ENCODE measurements around the gene ODF2L.

- TF ChIP-seq, protein P1, sequence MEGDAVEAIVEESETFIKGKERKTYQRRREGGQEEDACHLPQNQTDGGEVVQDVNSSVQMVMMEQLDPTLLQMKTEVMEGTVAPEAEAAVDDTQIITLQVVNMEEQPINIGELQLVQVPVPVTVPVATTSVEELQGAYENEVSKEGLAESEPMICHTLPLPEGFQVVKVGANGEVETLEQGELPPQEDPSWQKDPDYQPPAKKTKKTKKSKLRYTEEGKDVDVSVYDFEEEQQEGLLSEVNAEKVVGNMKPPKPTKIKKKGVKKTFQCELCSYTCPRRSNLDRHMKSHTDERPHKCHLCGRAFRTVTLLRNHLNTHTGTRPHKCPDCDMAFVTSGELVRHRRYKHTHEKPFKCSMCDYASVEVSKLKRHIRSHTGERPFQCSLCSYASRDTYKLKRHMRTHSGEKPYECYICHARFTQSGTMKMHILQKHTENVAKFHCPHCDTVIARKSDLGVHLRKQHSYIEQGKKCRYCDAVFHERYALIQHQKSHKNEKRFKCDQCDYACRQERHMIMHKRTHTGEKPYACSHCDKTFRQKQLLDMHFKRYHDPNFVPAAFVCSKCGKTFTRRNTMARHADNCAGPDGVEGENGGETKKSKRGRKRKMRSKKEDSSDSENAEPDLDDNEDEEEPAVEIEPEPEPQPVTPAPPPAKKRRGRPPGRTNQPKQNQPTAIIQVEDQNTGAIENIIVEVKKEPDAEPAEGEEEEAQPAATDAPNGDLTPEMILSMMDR (IDR thresholded peaks at IDR 0.05), result no peak
- TF ChIP-seq POLR2A (IDR thresholded peaks at IDR 0.05), result no peak
These were observed 45.9 kb upstream of the ODF2L start for GRCh38 chr1:86441997-86442396.

Measured in adrenal gland (tissue), 5 donors.